GM19455 (cell line): Measurements from ENCODE around the gene CYP27C1.

Experiments
- ATAC-seq: cut with Tn5 transposase; IDR thresholded peaks from one replicate; pipeline ENCODE4 v1.9.1; 2021; ENCODE audit not compliant: unreplicated experiment

CYP27C1 gene

DNA sequence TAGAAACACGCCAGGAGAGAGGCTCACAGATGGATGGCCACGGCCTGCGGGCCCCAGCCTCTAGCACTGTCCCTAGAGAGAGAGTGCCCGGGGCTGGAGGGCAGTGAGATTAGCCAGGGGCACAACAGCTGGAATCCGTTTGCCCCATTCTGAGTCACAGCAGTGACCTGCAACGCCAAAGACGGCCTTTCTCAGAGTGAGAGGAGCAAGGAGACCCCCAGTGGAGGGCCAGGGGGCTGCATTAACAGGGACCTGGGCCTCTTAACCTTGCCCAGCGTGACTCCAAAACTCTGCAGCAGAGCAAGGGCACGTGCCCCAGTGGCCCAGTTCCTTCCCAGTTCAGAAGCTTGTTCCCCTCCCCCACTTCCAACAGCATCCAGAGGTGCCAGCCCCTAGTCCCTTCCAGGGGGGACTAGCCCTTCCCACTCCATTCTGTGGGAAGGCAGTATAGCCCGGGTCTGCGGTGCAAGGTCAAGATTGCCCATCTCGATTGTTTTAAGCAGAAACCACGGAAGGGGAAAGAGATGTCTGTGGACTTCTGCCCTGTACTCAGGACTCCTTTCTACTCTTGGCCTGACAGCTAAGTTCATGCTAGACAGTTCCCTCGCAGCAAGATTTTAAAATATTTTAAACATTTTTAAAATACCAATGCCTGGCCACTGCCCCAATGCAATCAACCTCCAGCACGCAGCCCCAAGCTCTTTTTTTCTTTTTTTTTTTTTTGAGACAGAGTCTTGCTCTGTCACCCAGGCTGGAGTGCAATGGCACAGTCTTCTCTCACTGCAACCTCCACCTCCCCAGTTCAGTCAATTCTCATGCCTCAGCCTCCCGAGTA is 62.2 kb downstream of the CYP27C1 start:
- ATAC-seq, result no peak

DNA sequence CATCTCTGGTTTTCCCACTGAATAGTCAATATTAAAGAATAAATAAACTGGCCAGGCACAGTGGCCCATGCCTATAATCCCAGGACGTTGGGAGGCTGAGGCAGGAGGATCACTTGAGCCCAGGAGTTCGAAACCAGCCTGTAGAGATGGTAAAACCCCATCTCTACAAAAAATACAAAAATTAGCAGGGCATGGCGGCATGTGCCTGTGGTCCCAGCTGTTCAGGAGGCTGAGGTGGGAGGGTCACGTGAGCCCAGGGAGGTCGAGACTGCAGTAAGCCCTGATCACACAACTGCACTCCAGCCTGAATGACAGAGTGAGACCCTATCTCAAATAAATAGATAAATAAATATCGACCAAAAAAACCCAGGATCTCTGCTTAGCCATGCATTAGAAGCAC is 63.0 kb downstream of the CYP27C1 start:
- no peak for ATAC-seq

DNA sequence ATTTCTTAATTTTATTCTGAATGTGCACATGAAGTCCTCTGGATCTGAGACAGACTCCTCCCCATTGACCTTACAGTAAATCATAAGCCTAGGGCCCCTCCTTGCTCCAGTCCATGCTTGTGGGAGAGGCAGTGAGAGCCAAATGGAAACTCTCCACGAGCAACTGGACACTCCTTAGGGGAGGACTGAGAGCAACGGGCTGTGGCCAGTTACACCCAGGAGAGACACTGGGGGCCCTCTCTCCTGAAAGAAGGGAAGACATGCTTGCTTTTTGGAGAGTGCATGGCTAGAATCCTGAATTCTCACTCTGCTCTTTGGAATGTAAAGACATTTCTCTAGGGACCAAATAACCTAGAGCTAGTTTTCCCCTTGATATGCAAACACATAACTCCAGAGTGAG is 64.2 kb downstream of the CYP27C1 start:
- no peak for ATAC-seq

DNA sequence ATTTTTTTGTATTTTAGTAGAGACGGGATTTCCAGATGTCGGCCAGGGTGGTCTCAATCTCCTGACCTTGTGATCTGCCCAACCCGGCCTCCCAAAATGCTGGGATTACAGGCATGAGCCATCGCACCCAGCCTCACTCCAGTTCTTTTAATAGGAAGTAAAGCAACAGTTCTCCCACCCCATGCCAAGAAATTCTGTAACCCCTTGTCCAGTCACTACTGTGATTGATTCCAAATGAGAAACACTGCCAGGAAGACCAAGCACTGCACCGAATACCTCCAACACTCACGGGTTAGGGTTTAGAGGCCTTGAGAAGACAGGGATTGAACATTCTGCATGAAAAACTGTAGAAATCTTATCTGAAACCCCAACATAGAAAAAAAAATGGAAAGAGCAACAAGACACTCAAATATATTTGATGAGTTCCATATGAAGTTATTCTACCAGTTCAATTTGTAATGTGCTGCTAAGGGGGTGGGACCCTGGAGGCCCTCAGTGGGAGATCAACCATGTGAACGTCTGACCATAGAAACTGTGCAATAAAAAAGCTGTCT is 65.0 kb downstream of the CYP27C1 start:
- no peak for ATAC-seq

DNA sequence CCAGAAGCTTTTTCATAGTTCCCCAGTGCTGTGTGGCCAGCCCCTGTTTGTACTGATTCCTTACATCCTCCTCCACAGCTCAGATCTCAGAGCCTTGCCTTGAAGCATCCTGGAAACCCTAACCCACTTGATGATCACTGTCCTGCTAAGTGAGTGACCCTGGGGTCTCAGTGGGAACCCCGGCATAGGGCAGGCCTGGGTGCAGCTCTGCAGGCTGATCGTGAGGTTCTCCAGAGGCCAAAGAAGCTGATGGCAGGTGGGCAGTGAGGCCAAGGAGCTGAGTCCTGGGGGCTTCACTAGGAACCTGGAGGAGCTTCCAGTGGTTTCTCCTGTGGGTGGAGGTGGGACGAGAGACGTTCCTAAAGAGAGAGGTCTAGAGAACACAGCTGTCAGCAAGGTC is 65.7 kb downstream of the CYP27C1 start:
- ATAC-seq, result no peak

DNA sequence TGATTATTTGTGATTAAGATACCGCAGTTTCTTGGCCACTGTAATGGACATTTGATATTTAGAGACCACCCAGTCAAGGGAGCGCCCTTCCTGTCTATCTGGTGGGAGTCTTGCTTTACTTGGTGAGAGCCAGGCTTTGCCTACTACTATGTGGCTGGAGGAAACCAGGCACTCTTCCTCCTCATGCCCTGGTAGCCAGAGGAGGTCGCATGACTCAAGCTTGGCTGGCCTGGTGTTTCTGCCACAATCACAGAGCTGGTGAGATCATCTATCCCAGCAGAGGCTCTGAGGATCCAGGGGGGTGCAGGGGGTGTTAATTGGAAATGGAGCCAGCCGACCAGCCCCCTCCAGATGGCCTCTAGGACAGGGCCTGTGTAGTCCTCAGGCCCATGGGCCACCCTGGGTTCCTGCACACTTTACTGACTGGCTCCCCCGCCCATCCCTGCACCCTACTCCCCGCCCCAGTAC is 66.4 kb downstream of the CYP27C1 start:
- ATAC-seq, result no peak

DNA sequence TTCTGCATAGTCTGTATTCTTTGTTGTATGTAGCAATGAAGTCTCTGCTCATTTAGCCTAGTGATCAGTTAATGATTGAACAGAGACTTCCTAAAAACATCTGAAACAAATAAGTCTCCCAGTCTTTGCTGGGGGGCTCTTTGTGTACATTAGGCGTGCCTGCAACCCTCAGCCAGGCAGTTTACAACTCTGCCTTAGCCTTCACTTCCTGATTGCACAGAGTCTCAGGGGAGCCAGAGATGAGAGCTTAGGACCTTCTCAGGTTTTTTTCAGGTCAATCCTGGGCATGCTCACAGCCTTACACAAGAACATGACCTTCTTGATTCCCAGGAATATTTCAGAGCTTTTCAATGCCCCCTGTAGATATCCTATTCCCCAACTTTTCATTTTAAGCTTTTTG is 69.1 kb downstream of the CYP27C1 start:
- no peak for ATAC-seq

DNA sequence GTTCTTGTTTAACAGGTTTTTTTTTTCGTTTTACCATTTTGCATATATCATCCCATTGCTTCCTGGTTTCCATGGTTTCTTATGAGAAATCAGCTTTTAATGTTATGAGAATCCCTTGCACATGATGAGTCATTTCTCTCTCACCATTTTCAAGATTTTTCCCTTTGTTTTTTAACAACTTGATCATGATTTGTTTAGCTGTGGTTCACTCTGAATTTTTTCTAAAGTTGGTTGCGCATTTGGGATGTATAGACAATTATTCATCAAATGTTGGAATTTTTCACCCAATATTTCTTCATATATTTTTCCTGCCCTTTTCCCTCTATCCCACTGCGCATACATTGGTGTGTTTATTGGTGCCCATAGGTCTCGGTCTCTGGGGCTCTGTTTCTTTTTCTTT is 70.7 kb downstream of the CYP27C1 start:
- ATAC-seq, result no peak

DNA sequence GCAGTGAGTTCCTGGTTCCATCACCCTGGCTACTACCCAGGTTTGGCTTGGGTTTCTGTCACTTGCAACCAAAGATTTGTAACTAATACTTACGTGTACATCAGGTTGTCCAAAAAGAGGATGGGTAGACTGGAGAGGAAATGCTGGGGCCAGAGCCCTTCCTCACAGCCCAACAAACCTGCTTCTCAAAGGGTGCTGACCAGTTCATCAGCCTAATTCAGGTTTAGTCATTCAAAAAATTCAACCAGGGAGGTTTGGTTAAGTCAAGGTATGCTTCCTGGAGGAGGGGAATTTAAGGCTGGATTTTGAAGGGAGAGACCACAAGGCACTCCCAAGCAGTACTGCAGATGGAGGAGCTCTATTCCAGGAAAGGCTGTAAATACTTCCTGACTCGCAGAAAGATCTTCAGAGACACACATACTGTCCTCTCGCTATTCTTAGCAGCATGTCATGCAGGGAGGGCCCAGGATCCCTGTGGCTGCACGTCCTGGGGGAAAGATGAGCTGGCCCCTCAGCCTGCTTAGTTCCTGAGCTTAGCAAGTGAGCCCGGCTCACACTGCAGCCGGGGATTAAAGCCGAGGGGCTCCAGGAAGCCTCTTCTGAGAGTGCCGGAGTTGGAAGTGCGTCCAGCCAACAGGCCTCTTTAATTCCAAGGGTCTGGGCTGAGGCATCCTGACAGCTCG is 73.1 kb downstream of the CYP27C1 start:
- ATAC-seq, result no peak

DNA sequence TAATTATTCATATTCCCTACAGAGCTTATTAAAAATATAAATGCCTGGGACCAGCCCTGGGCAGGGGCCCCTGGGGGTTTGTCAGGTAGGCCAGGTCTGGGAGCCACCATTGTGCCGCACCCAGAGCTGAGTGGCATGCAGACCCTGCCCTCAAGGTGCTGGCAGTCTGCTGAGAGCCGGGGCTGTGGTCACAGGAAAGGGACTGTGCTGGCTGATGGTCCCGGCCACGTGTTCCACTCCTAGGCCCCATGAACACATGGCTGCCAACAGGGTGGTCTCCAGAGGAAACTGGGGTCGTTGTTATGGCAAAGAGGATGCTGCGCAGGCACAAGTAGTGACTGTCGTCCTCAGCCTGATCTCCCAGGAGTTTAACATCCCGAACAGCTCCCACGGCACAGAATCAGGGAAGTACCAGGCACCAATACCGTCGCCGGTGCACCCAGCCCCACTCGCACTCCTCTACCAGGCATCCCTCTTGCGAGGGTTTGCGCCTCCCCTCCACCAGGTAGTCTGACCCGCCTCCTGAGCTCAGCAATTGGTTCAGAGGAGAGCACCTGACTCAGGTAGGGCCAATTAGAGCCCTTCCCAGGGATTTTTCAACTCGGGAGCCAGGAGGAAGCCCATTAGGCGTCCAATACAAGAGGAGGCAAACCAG is 73.9 kb downstream of the CYP27C1 start:
- no peak for ATAC-seq

DNA sequence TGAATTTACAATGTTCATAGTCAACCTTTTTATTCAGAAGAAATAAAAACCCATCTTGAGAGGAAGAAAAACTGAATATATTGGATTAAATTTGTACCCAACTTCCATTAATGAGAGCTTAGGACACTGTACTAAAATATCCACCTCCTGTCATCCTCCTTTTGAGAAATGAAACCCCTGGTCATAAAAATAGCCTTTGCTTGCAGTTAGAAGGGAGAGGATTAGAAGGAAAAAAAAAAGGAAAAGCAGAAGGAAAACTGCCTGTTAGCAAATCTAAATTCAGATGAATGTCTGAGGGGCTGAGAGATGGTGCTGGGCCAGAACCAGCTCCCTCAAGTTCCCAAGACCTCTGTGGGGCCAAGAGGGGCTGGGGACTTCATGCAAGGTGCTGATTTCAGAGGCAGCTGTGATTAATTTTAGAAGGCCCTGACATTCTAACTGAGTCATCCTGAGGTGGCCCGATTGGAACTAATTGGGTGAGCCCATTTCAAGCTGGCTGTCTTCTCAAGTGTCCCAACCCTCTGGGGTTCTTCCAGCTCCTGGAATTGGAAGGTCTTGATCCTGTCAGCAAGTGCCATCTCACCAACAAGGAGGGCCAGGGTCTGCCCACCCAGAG is 74.7 kb downstream of the CYP27C1 start:
- no peak for ATAC-seq

DNA sequence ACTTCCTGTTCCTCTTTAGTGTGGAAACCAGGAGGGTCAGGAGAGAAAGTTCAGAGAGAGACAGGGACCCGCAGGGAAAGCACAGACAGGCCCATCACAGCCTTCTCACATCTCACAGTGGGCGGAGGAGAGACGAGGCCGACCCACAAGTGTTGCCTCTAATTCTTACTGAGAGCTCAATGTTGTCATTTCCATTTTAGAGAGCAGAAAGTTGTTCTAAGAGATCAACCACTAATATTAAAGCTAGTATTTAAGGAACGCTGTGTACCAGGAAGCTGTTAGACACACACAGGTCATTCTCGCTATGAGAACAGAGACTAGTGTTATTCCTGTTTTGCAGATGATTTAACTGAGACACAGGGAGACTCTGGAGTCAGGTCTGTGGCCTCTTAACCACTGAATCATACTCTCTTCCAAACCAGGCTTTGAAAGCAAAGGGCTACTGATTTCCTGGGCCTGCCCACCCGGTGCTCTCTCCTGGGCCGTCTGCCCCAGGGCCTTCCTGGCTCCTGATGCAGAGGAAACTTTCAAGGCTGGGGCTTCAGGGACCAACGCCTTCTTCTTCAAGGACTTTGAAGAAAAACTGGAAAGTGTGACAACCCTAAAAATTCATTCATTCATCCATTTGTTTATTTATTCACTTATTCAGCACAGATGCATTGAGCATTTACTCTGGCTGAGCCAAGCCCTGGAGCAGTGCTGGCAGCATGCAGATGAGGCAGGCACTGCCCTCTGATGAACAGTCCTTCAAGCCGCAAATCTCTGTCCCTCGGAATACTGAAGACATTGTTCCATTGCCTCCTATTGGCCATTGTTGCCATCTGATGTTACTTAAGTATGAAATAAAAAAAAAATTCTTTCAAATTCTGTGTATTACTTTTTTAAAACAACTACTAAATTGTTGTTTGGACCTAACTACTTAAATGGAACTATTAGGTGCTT is 76.0 kb downstream of the CYP27C1 start:
- ATAC-seq, result no peak

DNA sequence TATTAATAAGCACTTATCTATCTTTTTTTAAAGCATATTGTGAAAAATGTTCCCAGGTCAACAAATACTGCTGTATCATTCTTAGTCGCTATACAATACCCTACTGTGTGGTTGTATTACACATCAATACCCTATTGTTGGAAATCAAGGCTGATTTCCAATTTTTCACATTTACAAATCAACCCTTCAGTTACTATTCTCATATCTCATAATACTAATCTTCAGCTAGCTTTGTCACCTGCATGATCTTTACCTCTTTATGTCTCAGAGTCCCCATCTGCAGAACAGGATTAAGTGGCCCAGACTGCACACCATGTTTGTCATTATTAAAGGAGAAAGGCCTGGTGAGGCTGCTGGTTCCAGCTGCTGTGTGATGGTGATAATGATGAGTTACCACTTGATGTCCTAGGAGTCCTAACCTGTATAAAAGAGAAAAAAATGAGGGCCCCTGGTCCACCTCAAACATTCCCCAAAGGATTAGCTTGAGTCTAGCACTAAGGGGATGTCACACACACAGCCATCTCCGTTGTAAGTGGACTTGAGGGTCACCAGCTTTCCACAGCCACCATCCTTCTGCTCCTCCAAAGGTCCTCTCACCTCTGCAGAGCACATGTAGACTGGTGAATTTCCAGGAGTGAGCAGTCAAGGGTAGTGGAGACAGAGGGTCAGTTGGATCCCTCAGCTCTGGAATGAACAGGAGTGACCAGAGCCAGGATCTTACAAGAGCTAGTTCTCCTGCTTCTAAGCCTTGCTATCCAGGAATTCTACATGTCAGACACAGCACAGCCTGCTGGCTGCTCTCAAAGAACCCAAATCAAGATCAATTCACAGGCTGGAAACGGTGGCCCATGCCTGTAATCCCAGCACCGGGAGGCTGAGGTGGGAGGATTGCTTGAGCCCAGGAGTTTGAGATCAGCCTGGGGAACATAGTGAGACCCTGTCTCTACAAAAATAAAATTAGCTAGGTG is 77.2 kb downstream of the CYP27C1 start:
- ATAC-seq, result no peak

DNA sequence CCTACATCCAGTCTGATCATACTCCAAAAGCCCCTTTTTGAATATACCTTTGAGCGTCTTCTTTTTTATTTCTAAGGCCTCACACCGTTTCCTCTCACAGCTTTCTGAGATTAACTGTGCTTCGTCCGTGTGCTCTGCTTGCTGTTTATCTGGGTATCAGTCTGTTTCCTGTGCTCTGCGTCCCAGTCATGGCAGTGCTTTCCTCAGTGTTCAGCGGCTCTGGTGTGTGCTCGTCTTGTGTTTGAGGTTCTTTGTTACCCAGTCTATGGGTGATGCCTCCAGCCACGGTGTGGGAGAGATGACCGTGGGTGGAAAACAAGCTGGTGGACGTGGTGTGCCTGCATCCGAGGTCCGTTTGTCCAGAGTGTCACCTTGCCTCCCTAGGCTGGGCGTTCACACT is 79.6 kb downstream of the CYP27C1 start:
- ATAC-seq, result no peak

DNA sequence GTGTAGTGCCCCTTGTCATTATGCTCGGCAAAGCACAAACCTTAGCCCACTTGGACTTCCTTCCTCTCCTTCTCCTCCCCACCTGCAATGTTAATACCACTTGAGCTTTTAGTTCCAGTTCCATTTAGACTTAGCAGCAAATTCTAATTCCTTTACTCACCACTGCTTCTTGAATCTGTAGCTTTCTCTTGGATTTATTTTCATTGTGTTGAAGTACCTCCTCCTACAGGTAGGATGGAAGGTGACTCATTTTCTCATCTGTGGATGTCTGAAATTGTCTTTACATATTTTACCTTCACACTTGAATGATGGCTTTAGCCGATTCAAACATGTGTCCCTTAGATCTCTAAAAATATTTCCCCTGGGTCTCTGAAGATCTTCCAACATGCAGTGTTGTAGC is 80.3 kb downstream of the CYP27C1 start:
- no peak for ATAC-seq

DNA sequence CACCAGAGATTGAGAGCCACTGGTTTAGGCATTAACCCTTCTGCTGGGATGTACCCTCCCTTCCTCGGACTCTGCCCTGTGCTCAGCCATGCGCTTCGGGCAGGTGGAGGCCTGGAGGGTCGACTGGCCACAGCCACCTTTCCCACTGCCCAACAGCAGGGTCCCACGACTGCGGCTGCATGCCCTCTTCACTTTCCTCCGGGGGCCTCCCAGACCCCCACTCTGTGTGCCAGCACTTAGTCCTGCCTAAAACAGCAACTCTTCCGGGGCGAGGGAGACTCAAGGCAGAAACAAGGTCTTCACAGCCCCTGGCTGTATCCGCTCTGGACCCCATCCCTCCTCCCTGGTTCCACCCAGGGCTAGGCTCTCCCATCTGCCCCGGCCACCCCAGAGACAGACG is 81.8 kb downstream of the CYP27C1 start:
- no peak for ATAC-seq

DNA sequence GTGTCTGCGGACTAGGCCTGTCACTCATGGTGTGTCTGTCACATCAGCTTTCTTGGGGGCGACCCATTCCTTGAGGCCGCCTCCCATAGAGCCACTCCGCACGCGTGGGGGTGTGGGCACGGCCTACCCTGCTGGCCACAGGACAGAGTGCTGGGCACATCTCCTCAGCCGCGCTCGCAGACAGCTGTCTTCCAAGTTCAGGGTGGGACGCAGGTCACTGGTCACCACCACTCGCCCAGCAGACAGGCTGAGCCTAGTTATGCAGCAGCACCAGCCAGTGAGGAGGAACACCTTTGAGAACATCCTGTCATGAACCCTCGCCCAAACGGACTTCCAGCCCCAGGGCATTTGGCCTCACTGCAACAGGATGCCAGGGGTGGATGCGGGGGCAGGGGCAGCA is 82.4 kb downstream of the CYP27C1 start:
- ATAC-seq, result no peak

DNA sequence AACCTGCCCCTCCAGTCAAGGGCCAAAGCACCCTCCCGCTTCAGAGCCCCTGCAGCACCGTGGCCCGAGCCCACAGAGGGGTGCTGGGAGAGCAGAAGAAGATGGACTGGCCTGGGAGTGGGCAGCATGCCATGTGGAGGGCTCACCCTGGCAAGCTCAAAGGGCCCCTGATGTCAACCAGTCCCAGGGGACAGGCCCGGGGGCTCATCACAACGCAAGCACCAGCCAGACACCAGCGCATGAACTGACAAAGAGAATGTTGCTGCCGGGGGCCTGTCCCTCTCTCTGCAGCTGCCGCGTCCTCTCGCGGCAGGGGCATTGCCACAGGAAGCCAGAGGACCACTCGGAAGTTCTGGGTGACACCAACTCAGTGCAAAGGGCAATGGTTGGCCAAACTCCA is 82.9 kb downstream of the CYP27C1 start:
- no peak for ATAC-seq
